Activated CD4-positive, CD25-positive, alpha-beta regulatory T cell treated with anti-CD3 and anti-CD28 coated beads, Interleukin-2, amount 50 U/mL, for 16 hours (primary cell): ENCODE data around the gene ESAM.

Source experiments
- DNase-seq: peaks from one replicate; pipeline ENCODE4 v3.0.0-alpha.2; 2020; ENCODE audit warnings: low read depth, low spot score

Gene ESAM

GRCh38 chr11:124753205-124753604, 8.9 kb downstream of the ESAM start:
- DNase-seq, result no peak

- no peak for DNase-seq
Observed at GRCh38 chr11:124752471-124753102, 9.5 kb downstream of the ESAM start.

DNA sequence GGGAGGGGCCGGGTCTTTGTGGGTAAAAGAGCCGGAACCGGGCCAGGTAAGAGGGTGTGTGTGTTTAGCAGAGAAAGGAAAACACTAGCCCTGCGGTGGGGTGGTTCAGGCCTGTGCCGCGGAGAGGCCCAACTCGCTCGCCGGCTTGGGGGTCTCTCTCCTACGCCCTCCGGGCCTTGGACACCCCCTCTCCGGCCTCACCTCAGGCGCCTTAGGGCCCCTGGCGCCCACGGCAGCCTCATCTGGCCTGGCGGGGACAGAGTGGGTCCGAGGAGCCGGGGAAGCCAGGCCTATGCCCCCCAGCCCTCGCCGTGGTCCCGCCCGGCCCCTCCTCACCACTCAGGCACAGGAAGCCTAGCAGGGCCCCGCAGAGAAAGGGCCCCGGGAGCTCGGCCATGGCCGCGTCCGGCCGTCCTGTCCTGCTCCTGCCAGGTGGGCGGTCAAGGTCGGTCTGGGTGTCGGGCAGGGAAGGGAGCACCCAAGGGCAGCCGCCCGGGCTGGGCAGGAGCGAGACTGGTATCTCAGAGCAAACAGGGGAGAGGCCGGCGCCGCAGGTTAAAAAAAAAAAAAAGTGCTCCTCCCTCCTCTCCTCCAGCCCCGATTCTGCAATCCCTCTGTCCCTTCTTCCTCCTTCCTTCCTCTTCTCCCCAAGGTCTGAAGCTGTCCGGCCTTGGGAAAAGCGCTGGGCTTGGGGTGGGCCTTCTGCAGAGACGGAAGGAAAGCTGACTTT, 10.2 kb downstream of the ESAM start, which contains the start of gene VSIG2:
TSS of gene VSIG2 (minus strand) at position 515 of the 730 bp plus-strand sequence. CDS start at position 397, 118 bp downstream.
- no peak for DNase-seq

GRCh38 chr11:124751391-124751740, 10.7 kb downstream of the ESAM start:
- no peak for DNase-seq

GRCh38 chr11:124749912-124750311, 12.2 kb downstream of the ESAM start:
- no peak for DNase-seq

GRCh38 chr11:124748481-124749343, 13.4 kb downstream of the ESAM start:
- DNase-seq, result no peak

GRCh38 chr11:124748100-124748418, 14.0 kb downstream of the ESAM start:
- DNase-seq, result no peak

GRCh38 chr11:124747406-124748099, 14.5 kb downstream of the ESAM start:
- no peak for DNase-seq

GRCh38 chr11:124746621-124747243, 15.4 kb downstream of the ESAM start:
- DNase-seq, result peak; percentile 37

GRCh38 chr11:124745835-124746620, 16.1 kb downstream of the ESAM start:
- no peak for DNase-seq

GRCh38 chr11:124745270-124745834, 16.7 kb downstream of the ESAM start:
- no peak for DNase-seq

- no peak for DNase-seq
Observed at GRCh38 chr11:124743050-124743449, 19.0 kb downstream of the ESAM start.

- DNase-seq, result no peak
Observed at GRCh38 chr11:124742555-124742954, 19.5 kb downstream of the ESAM start.

GRCh38 chr11:124740277-124740882, 21.7 kb downstream of the ESAM start:
- no peak for DNase-seq

DNA sequence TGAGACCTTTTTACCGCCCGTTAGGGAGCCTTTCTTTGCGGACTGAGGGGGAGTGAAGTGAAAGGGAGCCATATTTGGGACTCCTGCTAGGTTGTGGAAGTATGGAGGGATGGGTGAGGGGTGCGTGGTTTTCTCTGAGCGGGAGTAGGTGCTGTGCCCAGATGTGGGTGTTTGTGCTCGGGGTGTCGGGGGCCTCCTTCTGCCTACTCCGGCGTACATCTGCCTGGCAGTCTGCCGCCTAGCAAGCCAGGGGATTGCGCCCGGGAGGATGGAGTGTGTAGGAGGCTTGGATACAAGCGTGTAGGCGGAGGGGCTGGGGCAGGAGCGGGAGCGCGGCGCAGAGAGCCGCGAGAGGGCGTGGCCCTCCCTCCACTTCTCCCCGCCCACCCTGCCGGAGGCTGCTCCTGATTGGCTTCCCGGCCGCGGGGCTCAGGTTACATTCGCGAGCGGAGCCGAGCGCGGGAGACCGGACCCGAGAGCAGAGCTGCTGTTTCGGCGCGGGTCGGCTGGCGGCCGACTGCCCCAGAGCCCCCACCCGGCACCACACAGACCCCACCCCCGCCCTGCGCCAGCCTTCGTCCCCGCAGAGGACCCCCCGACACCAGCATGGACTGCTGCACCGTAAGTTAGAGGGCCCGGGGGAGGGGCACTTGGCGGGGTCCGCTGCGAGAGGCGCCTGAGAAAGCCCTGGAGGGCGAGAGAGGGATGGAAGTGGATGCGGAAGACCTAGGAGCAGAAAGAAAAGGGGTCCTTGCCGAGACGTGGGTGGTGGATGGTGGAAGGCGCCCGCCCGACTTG, 22.4 kb downstream of the ESAM start, which contains the start of gene NRGN:
TSS of gene NRGN (plus strand) at position 464 of the 798 bp plus-strand sequence. CDS start at position 607, 143 bp downstream.
- peak; percentile 65 for DNase-seq

DNA sequence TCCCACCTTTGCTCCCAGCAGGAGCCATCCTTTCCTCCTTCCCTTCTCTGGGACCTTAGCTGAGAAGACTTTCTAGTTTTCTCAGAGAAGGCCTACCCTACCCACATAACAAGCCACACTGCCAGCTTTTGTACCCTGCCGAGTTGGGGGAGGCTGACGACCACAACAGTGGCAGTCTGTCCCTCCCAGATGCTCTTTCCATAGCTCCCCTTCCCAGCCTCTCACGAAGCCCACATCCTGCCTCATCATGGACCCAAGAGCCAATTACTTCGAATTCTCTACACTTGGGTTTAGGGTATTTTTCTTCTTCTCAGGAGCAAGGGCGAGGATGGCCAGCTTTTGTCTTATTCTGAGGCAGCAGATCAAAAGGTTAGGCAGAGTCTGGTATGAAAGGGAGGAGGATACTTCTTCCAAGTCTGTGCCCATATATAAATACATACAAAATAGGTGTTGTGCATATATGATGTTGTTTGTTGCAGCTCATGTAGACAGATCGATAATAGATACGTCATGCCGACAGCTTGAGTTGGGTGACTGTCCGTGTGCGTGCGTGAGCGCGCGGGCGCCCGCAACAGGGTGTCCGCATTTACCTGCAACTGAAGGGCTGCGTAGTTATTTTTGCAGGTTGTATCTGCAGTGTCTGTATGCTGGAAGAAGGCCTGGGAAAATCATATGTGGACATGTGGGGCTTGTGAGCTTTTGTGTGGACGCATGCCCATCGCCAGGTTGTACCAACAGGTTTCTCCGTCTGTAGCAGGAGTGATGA, 23.2 kb downstream of the ESAM start:
- DNase-seq, result no peak

DNA sequence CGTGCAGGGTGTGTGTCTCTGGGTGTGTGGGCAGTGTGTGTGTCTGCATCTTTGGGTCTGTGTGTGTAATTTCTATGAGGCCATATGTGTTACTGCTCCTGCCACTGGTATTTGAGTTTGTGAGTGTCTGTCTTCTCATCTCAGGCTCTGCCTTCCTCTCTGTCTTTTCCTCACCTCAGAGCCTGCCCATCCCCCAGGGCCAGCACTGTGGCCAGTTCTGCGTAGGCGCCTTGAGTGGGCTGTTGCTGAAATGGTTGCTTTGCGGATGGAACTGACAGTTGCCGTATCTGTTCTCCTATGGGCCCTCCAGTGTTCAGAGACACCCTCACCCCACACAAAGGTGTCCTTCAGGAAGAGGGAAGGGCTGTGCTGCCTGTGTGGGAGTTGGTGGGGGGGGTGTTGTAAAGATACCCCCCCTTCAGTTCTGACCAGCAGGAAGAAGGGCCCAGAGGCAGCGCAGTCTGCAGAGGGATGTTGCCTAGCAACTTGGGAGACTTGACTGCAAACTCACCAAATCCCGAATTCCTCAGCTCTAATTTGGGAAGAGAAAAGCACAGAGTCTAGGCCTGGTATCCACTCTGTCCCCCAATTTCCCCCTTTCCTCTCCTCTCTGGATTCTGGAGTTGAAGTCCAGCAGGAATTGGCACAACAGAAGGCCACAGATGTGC, 24.3 kb downstream of the ESAM start:
- no peak for DNase-seq

DNA sequence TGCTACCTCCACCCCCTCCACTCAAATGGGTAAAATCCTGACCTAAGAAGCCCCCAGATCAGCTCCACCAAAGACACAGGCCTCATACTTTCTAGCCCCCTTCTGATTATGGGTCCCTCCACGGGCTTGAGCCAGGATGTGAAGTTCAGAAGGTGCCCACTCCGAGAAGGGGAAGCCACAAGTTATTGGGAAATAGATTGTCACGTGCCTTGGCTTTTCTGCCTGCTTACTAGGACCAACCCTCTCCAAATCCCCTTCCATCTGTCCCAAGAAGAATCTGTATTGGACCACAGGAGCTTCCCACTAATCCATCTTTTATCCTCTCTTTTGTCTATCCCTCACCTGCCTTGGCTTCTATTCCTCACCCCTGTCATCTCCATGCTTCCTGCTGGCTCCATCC, 25.4 kb downstream of the ESAM start:
- DNase-seq, result no peak
